Left renal pelvis (tissue), 4 donors: Measurements from ENCODE around the gene DNAH9. TPM values are rescaled to one million over a fixed set of nuclear protein-coding genes. Genes with fewer than 3 reads are reported as not detected.

ENCODE experiments used
- DNase-seq, 4 donors: peaks; one replicate each; pipeline ENCODE4 v3.0.0-alpha.2; 2013; ENCODE audit warnings: low read depth in 4 of 4, low spot score in 3 of 4
- polyA plus RNA-seq, 4 donors: library from polyadenylated mRNA; unstranded; fragments of 120-200 nt; gene quantifications; one replicate each; pipeline ENCODE4 v1.2.1, GENCODE V29; 2013; ENCODE audit not compliant: insufficient read length in 4 of 4

Gene DNAH9
- polyA plus RNA-seq, 4 donors: 2.1 to 11.6 (median 4.9) TPM

DNA sequence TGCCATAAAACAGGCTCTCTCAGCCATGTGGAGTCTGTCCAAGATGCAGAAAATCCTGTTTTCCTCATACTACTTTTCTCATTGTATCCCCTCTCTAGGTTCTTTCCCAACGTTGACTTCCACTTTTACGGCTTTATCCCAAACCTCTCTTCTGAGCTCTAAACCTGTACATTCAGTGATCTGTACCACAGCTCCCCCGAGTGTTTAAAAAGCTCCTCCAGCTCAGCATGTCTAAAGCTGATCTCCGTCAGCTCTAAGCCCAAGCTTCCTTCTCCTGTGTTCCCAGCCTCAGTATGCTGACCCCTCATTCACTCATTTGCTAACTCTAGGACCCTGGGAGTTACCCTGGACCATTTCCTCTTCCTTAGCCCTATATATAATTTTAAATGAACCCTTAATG is 144.6 kb downstream of the DNAH9 start:
- DNase-seq: no peak

DNA sequence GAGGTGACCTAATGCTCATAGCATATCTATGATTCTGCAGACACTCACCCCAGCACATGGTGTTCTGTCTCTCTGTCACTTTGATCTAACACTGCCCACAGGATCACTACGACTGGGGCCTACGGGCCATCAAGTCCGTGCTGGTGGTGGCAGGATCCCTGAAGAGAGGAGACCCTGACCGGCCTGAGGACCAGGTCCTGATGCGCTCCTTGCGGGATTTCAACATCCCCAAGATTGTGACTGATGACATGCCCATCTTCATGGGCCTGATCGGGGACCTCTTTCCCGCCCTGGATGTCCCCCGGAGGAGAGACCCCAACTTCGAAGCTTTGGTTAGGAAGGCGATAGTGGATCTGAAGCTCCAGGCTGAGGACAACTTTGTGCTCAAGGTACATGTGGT is 146.4 kb downstream of the DNAH9 start:
- no peak for DNase-seq

DNA sequence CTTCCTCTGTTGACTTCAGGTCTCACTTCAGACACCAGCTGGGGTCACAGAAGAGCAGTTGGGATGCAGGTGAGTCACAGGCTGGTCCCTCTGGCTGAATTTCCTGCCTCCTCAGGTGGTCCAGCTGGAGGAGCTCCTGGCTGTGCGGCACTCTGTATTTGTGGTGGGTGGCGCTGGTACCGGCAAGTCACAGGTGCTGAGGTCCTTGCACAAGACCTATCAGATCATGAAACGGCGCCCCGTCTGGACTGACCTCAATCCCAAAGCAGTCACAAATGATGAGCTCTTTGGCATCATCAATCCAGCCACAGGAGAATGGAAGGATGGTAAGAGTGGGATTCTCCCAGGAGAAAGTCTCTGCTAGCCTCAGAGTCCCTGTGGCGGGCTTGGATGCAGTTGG is 149.2 kb downstream of the DNAH9 start:
- DNase-seq: no peak

DNA sequence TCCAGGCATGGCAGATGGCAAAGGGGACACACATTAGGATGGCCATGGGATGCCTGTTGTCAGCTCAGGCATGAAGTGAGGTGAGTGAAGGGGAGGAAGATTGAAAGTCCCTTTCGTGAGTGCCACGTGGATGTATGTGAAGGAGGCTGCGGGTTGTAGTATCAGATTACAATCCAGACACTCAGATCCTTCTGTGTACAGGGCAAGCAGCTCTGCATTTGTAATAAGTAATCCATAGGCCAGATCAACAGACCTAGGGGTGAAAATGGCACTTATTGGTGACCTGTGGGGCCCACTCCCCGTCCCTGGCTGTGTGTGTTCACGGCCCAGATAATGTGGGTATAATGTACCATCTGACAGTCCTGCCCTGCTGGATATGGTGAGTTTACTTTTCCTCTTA is 159.5 kb downstream of the DNAH9 start:
- no peak for DNase-seq

DNA sequence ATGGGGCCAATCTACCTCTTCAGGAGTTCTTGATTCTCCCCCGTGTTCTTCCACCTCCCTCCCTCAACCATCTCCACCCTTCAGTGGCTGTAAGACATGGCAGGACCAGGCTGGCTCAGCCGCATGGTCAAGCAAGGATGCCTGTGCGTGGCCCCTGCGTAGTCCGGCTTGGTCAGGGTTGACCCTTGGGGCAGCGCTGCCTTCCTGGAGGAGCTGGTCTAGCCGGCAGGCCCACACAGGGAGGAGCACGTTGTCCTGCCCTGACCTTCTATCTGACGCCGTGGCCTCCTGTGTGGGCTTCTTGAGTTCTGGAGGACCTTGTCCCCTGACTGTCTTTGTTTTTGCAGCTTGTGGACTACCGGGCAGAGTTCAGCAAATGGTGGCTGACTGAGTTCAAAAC is 169.8 kb downstream of the DNAH9 start:
- DNase-seq: no peak

DNA sequence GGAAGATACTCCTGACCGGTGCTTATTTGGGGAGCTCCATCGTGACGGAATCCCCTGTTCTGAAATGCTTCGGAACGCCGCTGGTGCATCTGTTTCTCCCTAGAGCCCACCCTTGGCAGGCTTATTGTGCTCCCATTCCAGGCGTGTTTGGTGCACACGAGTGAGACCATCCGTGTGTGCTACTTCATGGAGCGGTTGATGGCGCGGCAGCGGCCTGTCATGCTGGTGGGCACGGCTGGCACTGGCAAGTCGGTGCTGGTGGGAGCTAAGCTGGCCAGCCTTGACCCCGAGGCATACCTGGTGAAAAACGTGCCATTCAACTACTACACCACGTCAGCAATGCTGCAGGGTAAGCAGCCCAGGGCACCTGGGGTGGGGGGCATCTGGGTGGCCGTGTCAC is 170.7 kb downstream of the DNAH9 start:
- DNase-seq: no peak

DNA sequence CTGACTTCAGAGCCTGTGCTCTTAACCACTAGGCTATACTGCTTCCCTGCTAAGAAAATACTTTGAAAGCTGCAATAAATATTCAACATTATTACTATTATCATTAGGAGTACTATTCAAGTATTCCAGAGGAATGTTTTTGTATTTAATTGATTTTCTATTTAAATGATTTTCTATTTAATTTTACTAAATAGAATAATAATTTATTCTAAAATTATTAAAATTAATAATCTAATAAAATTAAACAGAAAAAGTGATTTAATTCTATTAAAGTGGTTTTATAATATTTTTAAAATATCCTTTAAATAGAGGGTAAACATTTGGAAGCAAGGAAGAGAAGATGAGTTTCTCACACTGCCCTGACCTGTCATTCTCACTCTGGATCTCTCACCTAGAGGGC is 173.8 kb downstream of the DNAH9 start:
- no peak for DNase-seq

DNA sequence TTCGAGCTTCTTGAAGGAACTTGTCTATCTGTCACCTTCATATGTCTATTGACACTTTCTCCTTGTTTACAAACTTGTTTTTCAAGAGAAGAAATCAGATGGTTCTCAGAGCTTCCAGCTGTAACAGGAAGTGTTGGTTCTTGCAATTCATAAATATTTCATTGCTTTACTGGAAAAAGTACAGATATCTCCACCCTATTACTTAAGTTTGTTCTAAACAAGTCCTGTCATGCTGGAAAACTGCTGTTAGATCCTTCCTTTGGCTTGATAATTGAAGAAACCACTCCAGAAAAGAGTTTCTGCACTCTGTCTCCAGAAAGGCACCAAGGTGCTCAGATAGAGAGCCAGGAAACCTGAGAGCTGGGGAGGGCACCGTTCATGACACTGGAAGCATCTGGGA is 181.6 kb downstream of the DNAH9 start:
- DNase-seq: no peak

DNA sequence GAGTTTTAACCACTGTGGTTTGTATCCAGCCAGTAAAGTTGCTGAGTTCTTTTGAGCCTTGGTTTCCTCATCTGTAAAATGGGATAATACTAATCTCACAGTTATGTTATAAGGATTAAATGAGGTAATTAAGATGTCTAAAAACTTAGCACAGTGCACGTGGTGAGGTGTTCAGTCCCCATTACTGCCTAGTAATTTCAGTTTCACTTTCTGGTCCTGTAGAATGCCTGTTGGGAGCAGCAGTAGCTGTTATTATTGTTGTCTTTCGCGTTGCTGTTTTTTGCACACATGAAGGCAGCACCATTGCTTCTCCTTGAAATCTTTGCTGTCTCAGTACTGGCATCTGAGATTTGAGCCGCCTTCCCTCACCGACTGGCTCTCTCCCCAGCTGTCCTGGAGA is 182.4 kb downstream of the DNAH9 start:
- no peak for DNase-seq

DNA sequence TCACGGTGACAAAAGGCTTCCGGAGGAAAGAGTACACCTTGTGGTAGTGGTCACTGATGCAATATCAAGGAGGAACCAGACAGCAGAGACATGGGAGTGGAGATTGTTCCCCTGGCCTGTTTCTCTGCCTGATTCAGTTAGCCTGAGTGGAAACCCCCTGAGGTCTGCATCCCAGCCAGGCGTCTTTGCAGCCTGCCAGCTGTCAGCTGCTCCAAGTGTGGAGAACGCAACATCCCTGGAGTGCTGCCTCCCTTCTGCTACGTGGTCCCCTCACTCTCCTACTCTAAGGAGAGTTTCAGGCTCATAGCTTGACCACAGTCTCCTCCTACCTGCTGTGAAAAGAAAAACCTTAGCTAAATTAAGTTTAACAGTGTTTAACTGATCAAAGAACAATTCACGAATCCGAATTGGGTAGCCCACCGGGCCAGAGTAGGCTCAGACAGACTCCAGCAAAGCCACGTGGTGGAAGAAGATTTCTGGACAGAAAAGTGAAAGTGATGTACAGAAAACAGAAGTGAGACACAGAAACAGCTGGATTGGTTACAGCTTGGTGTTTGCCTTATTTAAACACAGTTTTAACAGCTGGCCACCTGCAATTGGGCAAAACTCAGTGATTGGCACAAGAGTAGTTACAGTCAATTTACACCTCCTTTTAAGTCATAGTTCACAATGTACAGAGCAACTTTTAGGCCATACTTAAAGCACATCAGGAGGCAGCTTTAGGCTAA is 188.6 kb downstream of the DNAH9 start:
- no peak for DNase-seq

DNA sequence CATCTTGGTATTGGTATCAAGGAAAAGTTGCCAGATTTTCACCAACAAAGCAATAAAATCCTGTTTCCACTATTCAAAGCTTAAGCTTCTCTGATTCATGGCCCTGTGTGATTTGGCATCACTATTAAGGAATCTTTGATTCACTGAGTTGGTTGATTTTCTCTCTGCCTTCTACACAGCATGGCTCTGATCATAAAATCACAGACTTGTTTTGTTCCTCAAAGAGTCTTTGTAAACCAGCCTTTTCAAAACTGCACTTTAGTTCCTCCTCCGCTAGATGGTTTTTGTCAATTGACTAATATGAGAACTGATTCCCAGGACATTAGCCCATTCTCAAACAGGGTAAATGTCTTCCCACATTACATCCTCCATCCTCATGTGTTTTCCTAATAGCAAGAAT is 197.6 kb downstream of the DNAH9 start:
- DNase-seq: no peak

DNA sequence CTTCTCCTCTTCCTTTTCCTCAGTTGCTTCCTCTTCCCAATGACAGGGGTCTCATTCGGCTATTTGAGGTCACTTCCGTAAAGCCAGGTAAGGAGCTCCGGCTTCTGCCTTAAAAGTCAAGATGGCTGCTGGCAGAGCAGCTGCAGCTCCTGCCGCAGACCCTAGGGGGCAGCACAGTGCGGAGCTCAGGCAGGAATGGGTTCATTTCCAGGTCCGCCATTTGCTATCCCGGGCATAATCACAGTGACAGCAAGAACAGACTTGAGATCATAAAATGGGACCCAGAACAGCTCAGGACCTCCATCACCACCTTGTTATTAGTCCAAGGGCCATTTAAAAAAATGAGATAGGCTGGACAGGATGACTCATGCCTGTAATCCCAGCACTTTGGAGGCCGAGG is 199.5 kb downstream of the DNAH9 start:
- no peak for DNase-seq

DNA sequence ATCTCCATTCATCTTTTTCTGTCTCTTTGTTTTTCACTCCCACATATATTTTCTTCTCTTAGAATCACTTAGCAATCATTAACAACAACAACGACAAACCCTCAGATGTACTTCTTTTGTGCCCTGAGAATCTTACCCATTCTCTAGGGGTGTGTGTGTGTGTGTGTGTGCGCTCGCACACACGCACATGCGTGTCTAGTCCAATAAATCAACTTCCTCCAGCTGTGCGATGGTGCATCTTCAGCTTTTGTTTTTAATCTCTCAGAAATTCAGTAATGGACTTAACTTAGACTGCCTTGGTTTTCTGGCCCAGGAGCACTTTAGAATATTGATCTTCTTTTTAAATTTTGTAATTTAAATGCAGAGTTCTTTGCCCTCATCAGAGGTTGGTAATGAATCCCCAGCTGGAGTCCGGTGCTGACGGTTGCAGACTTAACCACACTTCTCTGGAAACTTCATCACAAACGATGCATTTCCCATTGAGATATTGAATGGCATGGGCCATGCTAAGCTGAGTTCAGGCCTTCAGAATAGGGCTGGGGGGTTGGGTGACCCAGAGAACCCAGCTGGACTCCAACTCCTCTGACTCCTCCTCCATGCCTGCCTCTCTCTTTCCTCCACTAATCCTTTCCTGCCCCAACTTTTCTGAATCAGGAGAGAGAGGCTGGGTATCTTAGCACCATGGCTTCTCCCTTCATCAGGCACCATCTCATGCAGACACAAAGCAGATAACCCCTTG is 205.1 kb downstream of the DNAH9 start:
- DNase-seq: no peak

DNA sequence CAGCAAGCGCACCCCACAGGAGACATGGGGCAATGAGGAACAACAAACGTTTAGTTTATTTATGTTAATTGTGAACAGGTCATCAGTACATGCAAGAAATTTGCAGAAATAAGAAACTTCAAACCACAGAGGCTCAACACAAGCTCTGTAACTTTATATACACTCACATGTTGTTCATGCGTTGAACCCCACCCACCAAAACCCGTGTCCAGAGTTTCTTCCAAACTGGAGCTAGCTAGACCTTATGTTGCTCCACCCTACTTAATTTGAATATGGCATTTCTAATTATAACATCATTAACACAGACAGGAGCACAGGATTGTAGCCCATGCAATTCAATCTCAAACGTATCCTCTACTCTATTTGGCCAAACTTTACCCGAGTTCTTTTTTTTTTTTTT is 206.9 kb downstream of the DNAH9 start:
- no peak for DNase-seq

DNA sequence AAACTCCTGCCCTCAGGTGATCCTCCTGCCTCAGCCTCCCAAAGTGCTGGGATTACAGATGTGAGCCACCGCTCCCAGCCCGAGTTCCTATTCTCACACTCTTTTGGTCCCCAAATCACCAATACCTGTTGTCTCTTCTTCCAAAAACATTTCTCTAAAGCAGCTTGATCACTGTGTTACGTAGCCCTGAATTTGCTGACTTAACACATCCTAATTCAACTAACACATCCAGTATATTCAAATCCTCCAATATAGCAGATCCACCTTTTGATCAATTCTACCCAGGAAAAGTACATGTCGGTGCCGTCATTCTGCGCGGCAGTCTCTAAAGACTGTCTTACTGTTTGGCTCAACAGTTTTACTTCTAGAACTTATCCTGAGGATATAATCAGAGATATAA is 207.7 kb downstream of the DNAH9 start:
- no peak for DNase-seq

DNA sequence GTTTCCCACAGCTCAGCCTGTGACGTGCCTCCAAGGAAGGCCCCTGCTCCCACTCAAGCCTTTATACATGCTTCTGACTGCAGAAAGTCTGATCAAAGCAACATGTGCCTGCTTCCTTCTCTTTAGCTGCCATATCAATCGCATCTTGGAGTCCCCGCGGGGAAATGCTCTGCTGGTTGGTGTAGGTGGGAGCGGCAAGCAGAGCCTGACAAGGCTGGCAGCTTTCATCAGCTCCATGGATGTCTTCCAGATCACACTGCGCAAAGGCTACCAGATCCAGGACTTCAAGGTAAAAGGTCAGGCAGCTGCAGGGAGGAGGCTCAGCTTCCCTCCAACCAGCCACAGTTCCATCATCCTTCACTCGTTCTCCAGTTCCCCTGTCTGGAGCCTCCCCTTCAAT is 209.3 kb downstream of the DNAH9 start:
- no peak for DNase-seq

DNA sequence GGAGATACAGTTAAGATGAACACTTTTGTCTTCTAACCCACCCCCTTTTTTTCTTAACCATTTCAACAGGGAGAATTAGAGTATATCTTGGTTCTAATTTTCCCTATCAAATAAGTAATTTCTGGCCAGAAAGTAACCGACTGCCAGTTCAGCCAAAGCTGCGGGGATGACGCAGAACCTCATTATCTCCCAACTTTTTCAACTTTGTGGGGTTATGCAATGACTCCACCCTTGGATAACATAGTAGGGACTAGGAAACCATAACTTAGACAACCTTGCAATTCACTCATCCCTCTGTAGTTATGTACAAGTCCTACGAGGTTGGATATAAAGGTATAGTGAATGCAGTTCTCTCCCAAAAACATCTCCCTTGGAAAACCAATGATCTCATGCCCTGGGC is 215.0 kb downstream of the DNAH9 start:
- no peak for DNase-seq

DNA sequence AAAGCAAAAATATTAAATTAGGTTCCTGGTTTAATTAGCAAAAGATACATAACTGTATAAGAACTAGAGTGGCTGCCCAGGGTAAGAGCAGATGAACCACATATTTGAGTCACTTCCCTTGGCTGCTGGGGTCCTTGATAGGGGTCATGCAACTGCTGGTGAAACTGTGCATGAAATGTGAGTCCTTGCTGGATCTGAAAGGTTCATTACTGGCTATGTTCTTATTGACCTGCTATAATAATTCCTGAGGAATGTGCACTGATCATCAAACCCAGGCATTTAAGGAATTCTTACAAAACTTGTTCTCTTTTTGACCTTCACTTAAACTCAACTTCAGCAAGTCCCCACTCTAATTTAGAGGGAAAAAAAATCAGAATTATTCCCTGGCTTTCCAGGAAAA is 215.6 kb downstream of the DNAH9 start:
- DNase-seq: no peak

DNA sequence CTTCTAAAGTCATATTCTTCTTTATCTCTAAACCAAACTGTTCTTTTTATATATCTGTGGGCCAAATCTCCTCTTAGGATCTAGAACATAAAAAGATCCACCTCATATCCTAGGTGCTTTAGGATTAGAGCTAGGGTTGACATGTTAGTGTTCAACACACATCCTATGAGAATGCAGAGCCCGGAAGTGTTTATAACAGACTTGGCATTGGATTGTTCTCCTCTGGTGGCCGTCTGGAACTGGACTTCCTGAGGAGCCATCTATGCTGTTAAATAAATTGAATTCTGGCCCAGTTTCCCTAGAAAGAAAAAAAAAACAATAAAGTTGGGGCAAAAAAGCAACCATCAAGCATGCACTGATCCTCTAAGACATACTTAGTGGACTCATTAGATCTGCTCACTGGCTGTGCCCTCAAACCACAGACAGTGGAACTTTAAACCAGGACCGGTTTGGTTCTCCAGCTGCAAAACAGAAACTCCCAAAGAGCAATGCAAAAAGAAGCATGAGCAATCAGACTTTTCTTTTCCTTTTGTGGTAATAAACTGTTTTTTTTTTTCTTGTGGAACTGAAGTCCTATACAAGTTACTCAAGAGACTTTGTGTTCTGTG is 216.5 kb downstream of the DNAH9 start:
- DNase-seq: no peak

DNA sequence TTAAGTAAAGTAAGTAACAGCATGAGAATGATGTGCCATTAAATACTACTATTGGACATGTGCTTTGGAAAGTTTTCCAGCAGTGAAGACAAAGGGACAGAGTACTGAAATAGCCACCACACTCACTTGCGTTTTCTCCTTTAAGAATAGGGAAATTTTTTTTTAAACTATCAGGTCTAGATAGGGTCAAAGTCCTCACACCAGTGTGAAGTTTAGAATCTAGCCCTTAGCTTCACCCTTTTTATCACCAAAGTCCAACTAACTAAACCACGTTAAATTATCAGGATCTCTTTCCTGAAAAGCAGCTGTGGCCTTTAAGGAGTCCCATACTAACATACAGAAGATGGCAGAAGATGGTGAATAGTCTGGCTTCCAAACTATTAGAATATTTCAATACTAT is 218.1 kb downstream of the DNAH9 start:
- DNase-seq: no peak

DNA sequence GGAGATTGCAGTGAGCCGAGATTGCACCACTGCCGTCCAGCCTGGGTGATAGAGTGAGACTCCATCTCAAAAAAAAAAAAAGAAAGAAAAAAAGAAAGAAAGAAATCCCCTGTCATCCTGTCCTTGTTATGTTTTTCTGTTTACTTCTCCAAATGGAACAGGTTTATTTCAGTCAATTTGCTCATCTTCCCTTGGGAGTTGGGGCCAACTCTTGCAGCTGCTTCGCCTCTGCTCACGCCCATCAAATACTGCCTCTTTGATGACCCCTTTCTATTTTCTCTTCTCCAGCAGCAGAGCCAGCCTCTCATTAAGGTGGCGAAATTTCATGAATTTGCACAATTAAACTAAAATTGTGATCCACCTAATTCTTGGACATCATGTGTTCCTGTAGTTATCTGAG is 225.6 kb downstream of the DNAH9 start:
- no peak for DNase-seq

DNA sequence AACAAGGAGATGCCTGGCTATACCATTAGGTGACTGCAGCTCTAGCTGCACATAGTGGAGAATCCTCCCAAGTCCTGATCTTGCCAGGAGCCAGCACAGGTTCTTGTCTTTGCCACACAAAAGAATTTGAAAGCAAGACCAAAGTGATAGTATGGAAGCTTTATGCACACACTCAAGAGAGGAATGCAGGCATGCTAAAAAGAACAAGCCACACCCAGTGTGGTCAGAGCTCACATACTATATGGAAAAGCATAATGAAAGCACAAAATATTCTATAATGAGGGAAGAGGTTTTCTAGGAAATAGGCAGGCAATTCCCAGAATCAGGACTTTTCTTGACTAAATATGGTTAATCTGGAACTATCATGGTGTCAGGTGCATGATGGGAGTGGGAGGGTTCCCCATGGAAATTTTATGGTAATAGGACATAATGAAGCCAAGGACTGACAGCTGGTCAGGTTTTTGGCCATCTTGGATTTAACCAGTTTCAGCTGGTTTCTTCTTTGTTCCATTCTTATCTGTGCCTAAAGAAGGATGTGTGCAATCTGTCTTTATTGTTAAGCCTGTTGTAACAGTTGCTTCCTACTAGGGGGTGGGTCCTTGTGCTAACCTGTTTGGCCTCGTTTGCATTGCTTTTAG is 227.4 kb downstream of the DNAH9 start:
- DNase-seq: no peak
